Activated naive CD8-positive, alpha-beta T cell (primary cell): Measurements from ENCODE around the gene CSE1L.
"Not testable (repeated sequence)": the region's sequence is repeated elsewhere in the genome, so short reads cannot be mapped to it uniquely, and the experiment has no call there.

ENCODE experiments used
- H3K27ac Mint-ChIP-seq: one replicate; pipeline ENCODE4 v1.8.0; 2021; ENCODE audit warnings: mixed read lengths
- H3K27me3 Mint-ChIP-seq: one replicate; pipeline ENCODE4 v1.8.0; 2021; ENCODE audit warnings: mixed read lengths
- H3K36me3 Mint-ChIP-seq: one replicate; pipeline ENCODE4 v1.8.0; 2021; ENCODE audit warnings: mixed read lengths
- H3K4me1 Mint-ChIP-seq: one replicate; pipeline ENCODE4 v1.8.0; 2021; ENCODE audit warnings: low read depth, mixed read lengths
- H3K4me3 Mint-ChIP-seq: one replicate; pipeline ENCODE4 v1.8.0; 2021; ENCODE audit warnings: mild to moderate bottlenecking, mixed read lengths
- H3K9me3 Mint-ChIP-seq: one replicate; pipeline ENCODE4 v1.8.0; 2021; ENCODE audit warnings: low read depth, mixed read lengths

The CSE1L gene

GRCh38 chr20:49100292-49100691 is 54.2 kb downstream of the CSE1L start:
- H3K27me3 Mint-ChIP-seq, H3K9me3 Mint-ChIP-seq, H3K4me3 Mint-ChIP-seq, H3K4me1 Mint-ChIP-seq: not testable (repeated sequence)
- Mint-ChIP-seq H3K27ac (peak overlapping the region; percentile 72), H3K36me3 (peaks cover 11% of the 10 kb centered on the region)

DNA sequence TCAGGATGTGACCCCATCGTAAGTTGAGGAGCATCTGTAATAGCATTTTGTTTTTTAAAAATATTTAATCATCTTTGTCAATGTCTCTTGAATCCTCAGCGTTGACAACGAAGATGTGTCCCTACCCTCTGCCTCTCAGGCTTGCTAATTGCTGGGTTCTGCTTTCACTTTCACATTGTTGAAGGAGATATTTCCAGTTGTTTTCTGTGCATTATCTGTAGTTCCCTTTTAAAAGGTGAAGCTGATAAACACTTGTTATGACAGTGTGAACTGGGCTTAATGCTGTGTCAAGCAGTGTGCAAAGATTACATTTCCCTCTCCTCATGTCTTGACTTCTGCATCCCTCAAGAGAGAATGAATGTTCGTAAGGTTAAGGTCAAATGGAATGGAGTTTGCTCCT is 54.9 kb downstream of the CSE1L start:
- no peak overlapping the region for H3K4me3 Mint-ChIP-seq

GRCh38 chr20:49103019-49103418 is 56.9 kb downstream of the CSE1L start:
- no peak overlapping the region for H3K4me3 Mint-ChIP-seq
- H3K36me3 Mint-ChIP-seq: peaks cover 13% of the 10 kb centered on the region
- peaks cover 10% of the 10 kb centered on the region for H3K4me1 Mint-ChIP-seq
- H3K27ac Mint-ChIP-seq: peak overlapping the region; percentile 75
- no peaks in the 10 kb centered on the region for H3K27me3 Mint-ChIP-seq
- no peaks in the 10 kb centered on the region for H3K9me3 Mint-ChIP-seq

More for the DNA sequence above, 54.9 kb downstream of the CSE1L start:
- Mint-ChIP-seq H3K9me3 (no peaks in the 10 kb centered on the region), H3K27me3 (no peaks in the 10 kb centered on the region), H3K4me1 (peaks cover 10% of the 10 kb centered on the region), H3K36me3 (peaks cover 13% of the 10 kb centered on the region), H3K27ac (peak overlapping the region; percentile 72)

GRCh38 chr20:49103647-49104364 is 57.7 kb downstream of the CSE1L start:
- H3K27me3 Mint-ChIP-seq: no peaks in the 10 kb centered on the region
- peaks cover 12% of the 10 kb centered on the region for H3K36me3 Mint-ChIP-seq
- peaks cover 10% of the 10 kb centered on the region for H3K4me1 Mint-ChIP-seq
- H3K4me3 Mint-ChIP-seq: no peak overlapping the region
- no peaks in the 10 kb centered on the region for H3K9me3 Mint-ChIP-seq
- peak overlapping the region; percentile 75 for H3K27ac Mint-ChIP-seq

GRCh38 chr20:49104365-49104648 is 58.2 kb downstream of the CSE1L start:
- Mint-ChIP-seq H3K27ac (no peak overlapping the region), H3K9me3 (no peaks in the 10 kb centered on the region), H3K36me3 (peaks cover 11% of the 10 kb centered on the region), H3K27me3 (no peaks in the 10 kb centered on the region), H3K4me3 (no peak overlapping the region), H3K4me1 (peaks cover 11% of the 10 kb centered on the region)

DNA sequence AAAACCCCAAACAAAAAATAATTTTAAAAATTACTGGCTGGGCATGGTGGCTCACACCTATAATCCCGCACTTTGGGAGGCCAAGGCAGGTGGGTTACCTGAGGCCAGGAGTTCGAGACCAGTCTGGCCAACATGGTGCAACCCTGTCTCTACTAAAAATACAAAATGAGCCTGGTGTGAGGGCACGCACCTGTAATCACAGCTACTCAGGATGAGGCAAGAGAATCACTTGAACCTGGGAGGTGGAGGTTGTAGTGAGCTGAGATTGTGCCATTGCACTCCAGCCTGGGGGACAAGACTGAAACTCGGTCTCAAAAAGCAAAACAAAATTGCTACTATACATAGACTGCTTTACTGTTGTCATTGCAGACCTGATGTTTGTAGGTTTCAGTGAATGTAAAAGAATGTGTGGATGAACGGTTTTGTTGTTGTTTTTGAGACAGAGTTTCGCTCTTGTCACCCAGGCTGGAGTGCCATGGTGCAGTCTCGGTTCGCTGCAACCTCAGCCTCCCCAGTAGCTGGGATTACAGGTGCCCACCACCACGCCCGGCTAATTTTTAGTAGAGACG is 59.0 kb downstream of the CSE1L start:
- H3K27me3 Mint-ChIP-seq, H3K9me3 Mint-ChIP-seq, H3K27ac Mint-ChIP-seq, H3K4me1 Mint-ChIP-seq, H3K4me3 Mint-ChIP-seq: not testable (repeated sequence)
- peaks cover 10% of the 10 kb centered on the region for H3K36me3 Mint-ChIP-seq

GRCh38 chr20:49106328-49106727 is 60.2 kb downstream of the CSE1L start:
- H3K27me3 Mint-ChIP-seq: no peaks in the 10 kb centered on the region
- H3K4me3 Mint-ChIP-seq: no peak overlapping the region
- no peaks in the 10 kb centered on the region for H3K9me3 Mint-ChIP-seq
- peaks cover 9% of the 10 kb centered on the region for H3K36me3 Mint-ChIP-seq
- H3K4me1 Mint-ChIP-seq: peaks cover 2% of the 10 kb centered on the region
- no peak overlapping the region for H3K27ac Mint-ChIP-seq

DNA sequence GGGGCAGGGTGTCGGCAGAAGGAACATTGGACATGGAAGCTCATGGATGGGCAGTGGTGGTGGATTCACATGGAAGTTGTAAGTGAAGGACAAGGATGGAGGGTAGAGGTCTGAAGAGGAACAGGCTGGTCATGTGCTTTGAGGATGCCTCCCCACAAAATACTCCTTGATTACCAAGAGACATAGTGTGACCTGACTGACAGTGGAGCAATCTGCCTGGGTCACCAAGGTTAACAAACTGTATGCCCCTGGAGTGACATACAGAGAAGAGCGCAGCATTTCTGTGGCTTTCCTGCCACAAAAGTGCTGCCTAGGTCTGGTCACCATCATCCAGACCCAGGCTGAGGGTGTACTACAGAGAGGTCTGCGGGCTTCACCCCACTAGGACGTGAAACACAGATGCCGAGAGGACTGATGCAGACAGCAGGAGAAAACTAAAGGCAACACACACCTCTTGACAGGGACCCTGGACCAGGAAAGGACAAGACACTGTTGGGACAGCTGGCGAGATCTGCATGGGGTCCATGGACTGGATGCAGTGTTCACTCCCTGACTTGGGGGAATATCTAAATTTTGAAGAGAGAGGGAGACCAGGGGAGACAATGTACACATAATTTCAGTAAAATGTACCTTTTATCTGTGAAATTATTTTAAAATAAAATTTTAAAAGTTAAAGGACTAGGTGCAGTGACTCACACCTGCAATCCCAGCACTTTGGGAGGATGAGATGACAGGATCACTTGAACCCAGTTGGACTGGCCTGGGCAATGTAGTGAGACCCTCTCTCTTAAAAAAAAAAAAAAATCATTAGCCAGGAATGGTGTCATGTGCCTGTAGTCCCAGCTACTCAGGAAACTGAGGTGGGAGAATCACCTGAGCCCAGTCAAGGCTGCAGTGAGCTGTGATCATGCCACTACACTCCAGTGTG is 64.9 kb downstream of the CSE1L start:
- Mint-ChIP-seq H3K27ac (no peak overlapping the region), H3K9me3 (no peaks in the 10 kb centered on the region), H3K36me3 (peaks cover 8% of the 10 kb centered on the region), H3K4me1 (peaks cover 2% of the 10 kb centered on the region), H3K4me3 (no peak overlapping the region), H3K27me3 (no peaks in the 10 kb centered on the region)

DNA sequence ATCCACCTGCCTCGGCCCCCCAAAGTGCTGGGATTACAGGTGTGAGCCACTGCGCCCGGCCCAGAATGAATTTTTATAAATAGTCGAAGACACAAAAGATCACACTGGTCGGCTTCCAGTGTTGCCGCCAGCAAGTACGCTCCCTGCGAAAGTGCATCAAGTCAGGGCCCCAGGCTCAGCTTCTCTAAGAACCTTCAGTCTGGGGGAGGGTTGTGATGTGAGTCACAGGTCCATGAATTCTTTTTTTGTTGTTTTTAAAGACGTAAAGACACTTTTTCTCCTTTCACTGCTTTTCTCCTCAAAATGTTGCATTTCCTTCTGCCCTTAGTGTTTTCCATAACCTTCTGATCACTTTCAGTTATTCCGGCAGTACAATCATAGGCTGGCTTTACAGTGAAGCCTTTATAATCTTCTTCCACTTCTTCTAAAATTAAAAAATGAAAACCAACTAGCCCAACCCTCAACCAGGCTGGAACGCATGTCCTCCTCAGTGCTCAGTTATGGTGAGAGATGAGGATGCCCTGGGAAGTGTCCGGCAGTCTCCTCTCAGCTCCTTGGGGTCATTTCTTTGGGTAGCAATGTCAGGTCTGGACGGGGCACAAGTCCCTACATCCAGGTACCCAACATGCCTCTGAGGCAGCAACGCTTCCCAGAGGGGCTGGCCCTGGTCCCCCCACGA is 66.6 kb downstream of the CSE1L start:
- Mint-ChIP-seq H3K36me3 (peaks cover 14% of the 10 kb centered on the region), H3K27me3 (no peaks in the 10 kb centered on the region), H3K27ac (no peak overlapping the region)

GRCh38 chr20:49115564-49115963 is 69.5 kb downstream of the CSE1L start:
- no peaks in the 10 kb centered on the region for H3K9me3 Mint-ChIP-seq
- no peaks in the 10 kb centered on the region for H3K27me3 Mint-ChIP-seq
- peaks cover 10% of the 10 kb centered on the region for H3K36me3 Mint-ChIP-seq
- no peaks in the 10 kb centered on the region for H3K4me1 Mint-ChIP-seq
- H3K27ac Mint-ChIP-seq: no peak overlapping the region
- H3K4me3 Mint-ChIP-seq: no peak overlapping the region

More for the DNA sequence above, 66.6 kb downstream of the CSE1L start:
- H3K9me3 Mint-ChIP-seq: no peaks in the 10 kb centered on the region
- H3K4me3 Mint-ChIP-seq: no peak overlapping the region
- H3K4me1 Mint-ChIP-seq: peaks cover 2% of the 10 kb centered on the region

DNA sequence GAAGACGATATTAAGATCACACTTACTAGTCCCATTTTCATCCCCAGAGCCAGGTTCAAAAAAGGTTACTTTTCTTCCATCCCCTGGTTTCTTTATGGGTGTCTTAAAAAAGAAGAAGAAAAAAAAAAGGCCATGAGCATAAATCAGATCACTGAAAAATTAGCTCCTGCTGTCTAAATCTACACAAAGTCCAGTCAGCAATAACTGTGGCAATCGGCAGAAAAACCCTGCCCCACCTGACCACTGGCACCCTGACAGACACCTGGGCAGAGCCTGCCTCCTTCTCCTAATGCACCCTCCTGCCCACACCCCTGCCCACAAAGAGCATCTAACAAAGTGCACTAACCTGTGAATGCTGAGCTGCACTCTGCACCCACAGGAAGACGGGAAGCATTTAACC is 72.2 kb downstream of the CSE1L start:
- no peaks in the 10 kb centered on the region for H3K27me3 Mint-ChIP-seq
- peak overlapping the region; percentile 54 for H3K27ac Mint-ChIP-seq
- no peak overlapping the region for H3K4me3 Mint-ChIP-seq
- H3K36me3 Mint-ChIP-seq: peaks cover 6% of the 10 kb centered on the region
- no peaks in the 10 kb centered on the region for H3K9me3 Mint-ChIP-seq
- no peaks in the 10 kb centered on the region for H3K4me1 Mint-ChIP-seq

GRCh38 chr20:49119988-49120387 is 73.9 kb downstream of the CSE1L start:
- H3K4me3 Mint-ChIP-seq: no peak overlapping the region
- H3K4me1 Mint-ChIP-seq: peaks cover 1% of the 10 kb centered on the region
- no peaks in the 10 kb centered on the region for H3K27me3 Mint-ChIP-seq
- H3K36me3 Mint-ChIP-seq: peaks cover 6% of the 10 kb centered on the region
- no peak overlapping the region for H3K27ac Mint-ChIP-seq
- H3K9me3 Mint-ChIP-seq: no peaks in the 10 kb centered on the region

- Mint-ChIP-seq H3K4me3 (no peak overlapping the region), H3K4me1 (peaks cover 4% of the 10 kb centered on the region), H3K27ac (no peak overlapping the region), H3K36me3 (peaks cover 3% of the 10 kb centered on the region), H3K27me3 (no peaks in the 10 kb centered on the region), H3K9me3 (no peaks in the 10 kb centered on the region)
These were observed 76.8 kb downstream of the CSE1L start for GRCh38 chr20:49122920-49123319.

DNA sequence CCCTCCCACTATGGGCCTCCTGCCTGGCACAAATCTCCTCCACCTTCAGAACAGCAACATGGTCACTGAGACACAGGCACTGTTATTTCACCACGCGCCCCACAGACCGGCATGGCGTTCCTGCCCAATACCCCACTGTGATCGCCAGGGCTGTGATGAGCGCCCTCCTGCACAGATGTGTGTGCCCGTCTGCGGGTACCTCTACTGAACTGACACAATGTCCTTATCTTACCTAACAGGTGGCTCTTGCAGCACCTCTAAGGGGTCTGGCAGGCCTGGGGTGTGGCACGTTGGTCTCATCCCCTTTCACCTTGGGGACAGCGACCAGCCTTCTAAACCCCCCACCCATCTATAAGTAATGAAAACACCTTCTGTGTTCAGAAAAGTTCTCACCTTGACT is 77.9 kb downstream of the CSE1L start:
- Mint-ChIP-seq H3K27me3 (no peaks in the 10 kb centered on the region), H3K36me3 (peaks cover 3% of the 10 kb centered on the region), H3K27ac (peak overlapping the region; percentile 35), H3K4me3 (no peak overlapping the region), H3K4me1 (peaks cover 4% of the 10 kb centered on the region), H3K9me3 (no peaks in the 10 kb centered on the region)

GRCh38 chr20:49132995-49133478 is 86.9 kb downstream of the CSE1L start:
- peaks cover 2% of the 10 kb centered on the region for H3K36me3 Mint-ChIP-seq
- H3K4me1 Mint-ChIP-seq: peaks cover 6% of the 10 kb centered on the region
- no peak overlapping the region for H3K27ac Mint-ChIP-seq
- no peak overlapping the region for H3K4me3 Mint-ChIP-seq
- no peaks in the 10 kb centered on the region for H3K9me3 Mint-ChIP-seq
- no peaks in the 10 kb centered on the region for H3K27me3 Mint-ChIP-seq
